Stimulated activated naive CD4-positive, alpha-beta T cell (primary cell): Measurements from ENCODE around the gene NTNG1.

Experiments used
- DNase-seq, 6 experiments: peaks; one replicate each; lab custom pipeline; 2025; lab: John Stamatoyannopoulos, UW

NTNG1 gene

GRCh38 chr1:107263291-107263915 is 122.6 kb downstream of the NTNG1 start:
- no peak for DNase-seq

DNA sequence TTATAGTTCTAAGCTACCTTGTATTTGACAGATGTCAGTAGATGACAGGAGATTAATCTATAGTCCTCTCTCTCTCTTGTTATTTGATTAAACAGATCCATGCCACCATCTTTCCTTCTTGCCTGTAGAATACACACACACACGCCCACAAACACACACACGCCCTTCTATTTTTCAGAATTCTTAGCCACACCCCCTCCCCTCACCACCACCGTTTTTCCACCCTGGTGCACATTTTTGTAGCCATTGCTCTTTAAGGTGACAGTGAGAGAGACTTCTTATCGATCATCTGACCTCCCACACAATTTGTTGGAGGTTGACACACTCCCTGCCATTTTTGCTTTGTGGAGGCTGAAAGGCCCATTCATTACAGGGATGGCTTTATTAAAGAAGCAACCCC is 123.2 kb downstream of the NTNG1 start:
- no peak for DNase-seq

GRCh38 chr1:107264561-107264960 is 123.7 kb downstream of the NTNG1 start:
- DNase-seq = no peak

- DNase-seq = no peak
Measured at GRCh38 chr1:107267489-107267888, 126.7 kb downstream of the NTNG1 start.

- no peak for DNase-seq
Measured at GRCh38 chr1:107272321-107272720, 131.5 kb downstream of the NTNG1 start.

DNA sequence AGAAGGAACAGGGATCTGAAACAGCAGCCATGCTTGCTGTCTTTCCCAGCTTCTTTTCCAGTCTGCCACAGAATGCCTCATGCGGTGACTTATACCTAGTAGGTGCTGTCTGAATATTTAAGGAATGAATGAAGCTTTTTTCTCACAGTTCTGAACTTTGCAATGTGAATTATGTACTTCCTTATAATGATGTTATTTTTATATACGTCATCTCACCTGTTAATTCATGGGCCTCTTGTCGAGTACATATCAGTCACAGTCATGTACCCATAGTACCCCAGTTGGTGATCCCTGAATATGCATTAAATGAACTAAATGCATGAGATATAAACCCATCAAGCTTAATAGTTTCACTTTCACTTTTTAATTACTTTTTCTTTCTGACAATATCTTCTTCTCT is 132.7 kb downstream of the NTNG1 start:
- DNase-seq = no peak

DNA sequence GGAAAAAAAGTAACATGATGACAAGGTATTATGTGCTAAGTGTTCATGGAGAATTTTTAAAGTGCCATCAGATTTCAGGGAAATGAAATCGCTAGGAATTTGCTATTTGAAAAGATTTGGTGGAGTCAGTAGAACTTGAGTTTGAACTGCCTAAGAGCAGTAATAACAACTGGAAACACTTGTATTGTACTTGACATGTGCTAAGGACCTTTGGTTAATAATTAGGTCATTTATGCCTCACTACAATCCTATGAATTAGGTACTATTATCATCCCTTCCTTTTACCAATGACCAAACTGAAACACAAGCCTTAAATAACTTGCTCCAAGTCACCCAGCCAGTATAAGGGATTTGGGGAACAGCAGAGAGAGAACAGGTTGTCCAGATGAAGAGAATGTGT is 133.4 kb downstream of the NTNG1 start:
- DNase-seq = no peak

DNA sequence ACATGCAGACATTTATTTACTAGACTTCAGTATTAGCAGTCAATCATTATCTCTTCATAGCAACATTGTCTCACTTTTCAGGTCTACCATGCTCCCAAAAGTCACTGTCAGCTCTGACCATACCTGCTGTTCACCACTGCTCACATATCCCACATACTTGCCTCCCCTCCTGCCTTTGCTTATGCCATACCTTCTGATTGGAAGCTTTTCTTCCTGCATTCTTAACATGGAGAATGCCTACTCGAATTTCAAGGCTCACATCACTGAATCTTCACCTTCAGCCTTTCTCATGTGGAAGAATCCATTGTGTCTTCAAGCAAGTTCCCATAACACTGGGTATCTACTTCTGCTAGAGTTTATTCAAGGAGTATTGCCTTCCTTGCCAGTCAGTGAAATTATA is 135.4 kb downstream of the NTNG1 start:
- DNase-seq = no peak

DNA sequence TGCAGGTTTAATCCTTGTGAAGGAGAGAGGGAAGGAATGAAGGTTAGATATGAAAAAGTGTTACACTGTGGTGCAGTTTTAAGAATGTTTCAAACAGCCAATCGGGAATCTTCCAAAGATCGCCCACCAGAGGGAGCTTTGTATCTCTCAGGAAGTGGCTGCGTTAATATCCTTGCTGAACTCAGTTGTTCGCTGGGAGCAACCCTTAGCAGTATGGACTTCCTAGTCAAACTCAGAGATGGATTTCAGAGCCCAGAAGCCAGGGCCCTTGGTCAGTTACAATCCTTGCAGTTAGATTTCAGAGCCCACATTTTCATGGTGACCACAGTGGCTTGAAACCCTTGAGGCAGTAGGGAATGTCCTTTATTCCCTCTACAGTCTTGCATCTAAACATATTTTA is 136.2 kb downstream of the NTNG1 start:
- DNase-seq = no peak

- no peak for DNase-seq
Measured at GRCh38 chr1:107286125-107286524, 145.3 kb downstream of the NTNG1 start.

GRCh38 chr1:107291987-107292386 is 151.1 kb downstream of the NTNG1 start:
- no peak for DNase-seq

- DNase-seq = no peak
Measured at GRCh38 chr1:107293901-107294613, 153.2 kb downstream of the NTNG1 start.

- no peak for DNase-seq
Measured at GRCh38 chr1:107294686-107295085, 153.8 kb downstream of the NTNG1 start.

DNA sequence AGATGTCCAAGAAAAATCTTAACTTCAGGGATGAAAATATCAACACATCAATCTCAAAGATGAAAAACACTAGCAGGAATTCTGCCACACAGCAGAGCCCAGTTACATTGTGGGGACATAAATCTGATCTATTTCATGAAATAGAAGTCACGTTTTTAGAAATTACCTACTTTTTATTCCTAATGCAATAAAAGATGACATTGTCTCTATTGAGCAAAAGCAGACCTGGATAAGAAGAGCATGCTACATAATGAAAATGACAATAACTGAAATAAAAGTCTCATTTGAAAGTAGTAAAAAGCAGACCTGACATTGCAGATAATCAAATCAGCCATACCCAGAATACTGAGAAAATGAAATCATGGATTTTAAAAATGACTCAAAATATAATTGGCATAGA is 156.8 kb downstream of the NTNG1 start:
- DNase-seq = no peak

GRCh38 chr1:107298526-107298925 is 157.7 kb downstream of the NTNG1 start:
- no peak for DNase-seq

DNA sequence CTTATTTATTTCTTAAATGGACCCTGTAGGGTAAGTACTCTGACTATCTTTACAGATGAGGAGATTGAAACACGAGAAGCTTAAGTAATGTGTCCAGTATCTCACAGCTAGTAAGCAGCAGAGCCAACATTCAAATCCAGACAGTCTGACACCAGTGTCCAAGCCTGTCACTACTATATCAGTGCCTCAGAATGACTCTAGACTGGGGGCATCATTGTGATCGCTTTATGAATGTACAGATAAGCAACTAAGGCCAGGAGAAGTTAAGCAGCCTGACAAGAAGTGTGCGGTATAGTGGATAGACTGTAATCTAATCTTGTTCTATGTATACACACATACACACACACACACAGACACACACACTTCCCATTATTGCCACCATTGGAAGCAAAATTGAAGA is 158.7 kb downstream of the NTNG1 start:
- no peak for DNase-seq

DNA sequence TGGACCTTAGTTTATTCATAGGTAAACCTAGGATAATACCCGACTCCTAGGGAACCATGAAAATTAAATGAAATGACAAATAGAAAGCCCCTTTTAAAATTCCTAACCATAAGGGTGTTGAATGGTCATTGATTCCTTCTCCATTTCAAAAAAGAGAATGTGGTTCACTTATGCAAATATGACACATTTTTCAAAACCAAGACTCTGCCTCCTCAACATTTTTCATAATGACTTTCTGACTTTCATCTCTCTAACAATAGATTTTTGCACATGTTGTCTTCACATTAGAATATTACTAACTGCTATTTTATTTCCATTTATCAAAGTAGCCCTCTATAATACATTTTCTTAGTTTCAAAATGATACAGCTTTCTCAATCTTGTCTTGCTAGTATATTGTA is 169.1 kb downstream of the NTNG1 start:
- DNase-seq = no peak

DNA sequence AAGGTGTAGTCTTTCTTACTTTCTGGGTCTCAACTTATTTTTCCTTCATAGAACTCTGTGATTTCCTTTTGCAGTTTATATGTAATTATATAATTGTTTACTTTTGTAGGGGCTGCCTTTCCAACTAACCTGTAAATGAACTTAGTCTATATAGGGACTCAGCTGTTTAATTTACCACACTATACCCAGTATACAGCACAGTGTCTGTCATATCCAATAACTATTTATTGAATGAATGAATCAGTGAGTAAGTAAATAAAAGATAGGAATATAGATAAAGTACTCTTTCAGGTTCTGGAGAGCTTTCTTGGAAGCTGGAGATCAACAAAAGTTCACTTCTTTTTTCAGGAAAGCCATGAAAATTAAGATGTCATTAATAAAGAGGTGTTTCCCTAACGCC is 174.8 kb downstream of the NTNG1 start:
- no peak for DNase-seq

DNA sequence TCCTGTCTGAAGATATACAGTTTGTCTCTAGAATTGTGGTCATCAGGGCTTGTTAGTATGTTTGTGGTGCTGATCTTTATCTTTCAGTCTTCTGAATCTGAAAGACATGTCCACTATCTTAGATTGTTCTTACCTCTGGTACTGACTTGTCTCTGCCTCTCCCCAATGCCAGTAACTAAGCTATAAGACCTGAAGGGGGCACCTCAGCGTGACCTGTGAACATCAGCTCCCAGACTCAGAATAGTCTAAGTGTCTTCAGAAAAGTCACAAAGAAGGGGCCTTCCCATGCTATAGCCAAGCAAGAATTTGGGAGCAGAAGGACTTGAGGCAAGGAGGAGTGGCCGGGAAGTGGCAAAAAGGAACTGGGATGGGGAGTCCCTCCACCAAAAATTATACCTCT is 178.1 kb downstream of the NTNG1 start:
- DNase-seq = no peak

- DNase-seq = no peak
Measured at GRCh38 chr1:107323784-107324183, 182.9 kb downstream of the NTNG1 start.

GRCh38 chr1:107326824-107327445 is 186.1 kb downstream of the NTNG1 start:
- DNase-seq = no peak

DNA sequence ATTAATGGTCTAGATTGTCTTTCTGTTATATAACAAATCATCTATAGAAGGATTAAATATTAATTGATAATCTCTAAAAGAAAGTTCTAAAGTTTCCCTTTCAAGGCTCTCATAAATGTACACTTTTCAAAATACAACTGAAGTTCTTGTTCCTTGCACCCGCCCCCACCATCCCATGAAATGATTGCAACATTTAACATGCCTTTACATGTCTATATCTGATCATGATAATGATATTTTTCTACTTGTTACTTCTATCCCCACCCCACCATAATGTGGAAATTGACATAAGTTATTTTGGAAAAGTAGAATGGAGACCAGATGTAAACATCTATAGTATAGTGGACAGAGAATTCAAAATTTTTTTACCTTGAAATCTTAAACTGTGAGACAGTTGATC is 186.6 kb downstream of the NTNG1 start:
- no peak for DNase-seq

GRCh38 chr1:107328087-107328486 is 187.2 kb downstream of the NTNG1 start:
- DNase-seq = no peak

- no peak for DNase-seq
Measured at GRCh38 chr1:107339775-107340174, 198.9 kb downstream of the NTNG1 start.
